Hypothalamus (tissue), 51 donors: ENCODE data around the gene CDO1.
A peak's percentile ranks its signal among the peaks of the same experiment; 100 is the strongest.

Experiments used
- DNase-seq, 51 donors: peaks; one replicate each; lab custom pipeline; 2025; lab: John Stamatoyannopoulos, UW

Gene CDO1

GRCh38 chr5:115816226-115817081 is at the start of gene CDO1:
Gene CDO1, minus strand, starts transcription at chr5:115816659. Its CDS starts 262 bp downstream, at chr5:115816397.
- peak in 48 of 51 donors; percentile 12 to 90 (median 68) for DNase-seq

GRCh38 chr5:115859378-115859777 is 42.9 kb upstream of the CDO1 start:
- no peak for DNase-seq

- DNase-seq = no peak
Measured at GRCh38 chr5:115858396-115858795, 41.9 kb upstream of the CDO1 start.

GRCh38 chr5:115857626-115858349 is 41.3 kb upstream of the CDO1 start:
- no peak for DNase-seq

GRCh38 chr5:115857057-115857479 is 40.6 kb upstream of the CDO1 start:
- no peak for DNase-seq

- no peak for DNase-seq
Measured at GRCh38 chr5:115855959-115856358, 39.5 kb upstream of the CDO1 start.

- DNase-seq = no peak
Measured at GRCh38 chr5:115854139-115854538, 37.7 kb upstream of the CDO1 start.

GRCh38 chr5:115850744-115851416 is 34.4 kb upstream of the CDO1 start:
- no peak for DNase-seq

- no peak for DNase-seq
Measured at GRCh38 chr5:115849258-115849798, 32.9 kb upstream of the CDO1 start.

- no peak for DNase-seq
Measured at GRCh38 chr5:115847290-115847689, 30.8 kb upstream of the CDO1 start.

GRCh38 chr5:115844321-115844817 is 27.9 kb upstream of the CDO1 start:
- no peak for DNase-seq

- no peak for DNase-seq
Measured at GRCh38 chr5:115843444-115844130, 27.1 kb upstream of the CDO1 start.

- no peak for DNase-seq
Measured at GRCh38 chr5:115842952-115843351, 26.5 kb upstream of the CDO1 start.

- DNase-seq = peak in 20 of 51 donors; percentile 14 to 81 (median 52)
Measured at GRCh38 chr5:115842089-115842935, 25.9 kb upstream of the CDO1 start.

- DNase-seq = peak; percentile 75 to 100 (median 93)
Measured at GRCh38 chr5:115841382-115842088, 25.1 kb upstream of the CDO1 start, which contains the start of the genes AP3S1 and ATG12. Gene AP3S1, plus strand, starts transcription at chr5:115841935. Its CDS starts 103 bp downstream, at chr5:115842038. Gene ATG12, minus strand, starts transcription at chr5:115841565. Its CDS starts 13 bp downstream, at chr5:115841552.

GRCh38 chr5:115840873-115841272 is 24.4 kb upstream of the CDO1 start:
- peak in 1 of 51 donors; percentile 33 for DNase-seq

- DNase-seq = peak in 2 of 51 donors; percentile 3 to 34
Measured at GRCh38 chr5:115838885-115839518, 22.5 kb upstream of the CDO1 start.

GRCh38 chr5:115835481-115835880 is 19.0 kb upstream of the CDO1 start:
- DNase-seq = no peak
